Measurements from ENCODE around the gene KRTAP19-7. TPM values are rescaled to one million over a fixed set of nuclear protein-coding genes. Genes with fewer than 3 reads are reported as not detected.

Gene KRTAP19-7
- total RNA-seq, 1 experiment from 2014 or later: not detected

DNA sequence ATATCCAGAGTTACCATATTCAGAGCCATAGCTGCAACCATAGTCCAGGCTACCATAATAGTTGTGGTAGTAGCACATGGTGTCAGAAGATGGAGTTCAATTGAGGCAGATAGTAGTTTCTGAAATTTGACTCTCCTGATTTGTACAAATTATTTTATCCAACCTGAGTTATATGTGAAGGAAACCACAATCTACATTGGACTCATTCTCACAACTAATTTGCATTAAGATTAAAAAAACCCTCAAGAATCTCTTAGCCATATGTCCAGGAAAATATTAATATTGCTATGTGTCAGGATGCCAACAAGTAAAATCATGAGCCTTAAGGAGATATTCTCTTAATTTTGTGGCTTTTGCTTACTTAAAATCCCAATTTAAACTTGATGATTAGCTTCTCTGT lies 29.2 kb upstream of the KRTAP19-7 start, which contains the start of gene KRTAP22-2:
Gene KRTAP22-2, minus strand, starts transcription at position 101 of the 400 bp plus-strand sequence.
- no TSS peak for BruUV-seq (replicated peaks)
- no peak within 1 kb of the TSS for H3K4me2 ChIP-seq (ENCODE audit: low read length)
- H3K79me2 ChIP-seq (ENCODE audit: insufficient read depth, low read length): no peaks in the 10 kb centered on the region
- intact Hi-C loops (cut with micrococcal nuclease): no loop called here
- TF ChIP-seq TCF7L2 (IDR thresholded peaks at IDR 0.05; ENCODE audit: borderline replicate concordance, extremely low read depth, insufficient read depth, insufficient read length): no peak
- no peak for TF ChIP-seq REST (IDR thresholded peaks at IDR 0.05; ENCODE audit: low read depth)
- TF ChIP-seq EZH2 (IDR thresholded peaks at IDR 0.05): no peak
- no peak for TF ChIP-seq ZNF274 (IDR thresholded peaks at IDR 0.05; ENCODE audit: low read depth, low read length)
- no peak for TF ChIP-seq JUND (IDR thresholded peaks at IDR 0.05)
- no peak for TF ChIP-seq CTCF (IDR thresholded peaks at IDR 0.05 in 2 of 3, conservative IDR thresholded peaks at IDR 0.05 in 1 of 3; ENCODE audit: borderline replicate concordance in 1 of 3, insufficient read depth in 1 of 3, low read depth in 2 of 3, low read length in 2 of 3)
- no peak for TF ChIP-seq SRF (IDR thresholded peaks at IDR 0.05; ENCODE audit: low read depth)
- no peak for TF ChIP-seq FOSL1 (IDR thresholded peaks at IDR 0.05; ENCODE audit: low read depth)
- CTCF ChIA-PET: no interaction called here
- no peak within 1 kb of the TSS for H3K27ac ChIP-seq (ENCODE audit: low read depth, low read length)
- no peaks in the 10 kb centered on the region; the same call in 1 of the 2 replicates for H4K20me1 ChIP-seq (ENCODE audit: insufficient read depth)
- H3K36me3 ChIP-seq (ENCODE audit: control insufficient read depth in 1 of 2, insufficient read depth in 2 of 2, low read length in 2 of 2): no peaks in the 10 kb centered on the region
- ATAC-seq: no peak
- POLR2A ChIA-PET: no interaction called here
- H2AFZ ChIP-seq (ENCODE audit: low read depth, low read length, poor library complexity, severe bottlenecking): no peak within 1 kb of the TSS
- no peaks in the 10 kb centered on the region for H3K9me2 ChIP-seq (ENCODE audit: insufficient read depth)
- no peak for DNase-seq (ENCODE audit: low read depth, low spot score)
- H3K9ac ChIP-seq (ENCODE audit: low read length): no peak within 1 kb of the TSS
- H3K4me3 ChIP-seq (replicated peaks in 1 of 2; ENCODE audit: low read depth in 1 of 2, low read length in 2 of 2): no peak within 1 kb of the TSS
- no peaks in the 10 kb centered on the region for H3K27me3 ChIP-seq (ENCODE audit: insufficient read depth, low read length)
- no peaks in the 10 kb centered on the region for H3K4me1 ChIP-seq (ENCODE audit: control insufficient read depth in 1 of 2, insufficient read depth in 2 of 2, low read length in 2 of 2)
- H3K9me3 ChIP-seq (ENCODE audit: control insufficient read depth in 1 of 2, insufficient read depth in 1 of 2, low read depth in 1 of 2, low read length in 2 of 2): peaks cover 6 to 17% of the 10 kb centered on the region in 2 experiments; a peak in 2 of 4 replicates
- RAD21 ChIA-PET (ENCODE audit: low non-redundant PET in 1 of 2, low total read pairs in 2 of 2, uncharacterized antibody in 2 of 2, unreplicated experiment in 2 of 2): no interaction called here

Measured in HCT116 (cell line).